H9 (cell line): ENCODE measurements around the gene SORCS2. TPM values are rescaled to one million over a fixed set of nuclear protein-coding genes. Genes with fewer than 3 reads are reported as not detected.

Source experiments
- DNase-seq: peaks from one replicate; pipeline ENCODE4 v3.0.0-alpha.2; 2017
- H2AFZ ChIP-seq: one replicate; pipeline ENCODE4 v1.6.1; 2013; ENCODE audit warnings: mild to moderate bottlenecking, low read length, control low read depth, moderate library complexity
- H2AK5ac ChIP-seq: 2 replicates; pipeline ENCODE4 v1.6.1; 2013; ENCODE audit warnings: low read length, control low read depth, mixed read lengths; ENCODE audit not compliant: insufficient read length
- H2BK120ac ChIP-seq: one replicate; pipeline ENCODE4 v1.6.1; 2013; ENCODE audit warnings: low read depth, mild to moderate bottlenecking, low read length, control low read depth, inconsistent platforms; ENCODE audit not compliant: poor library complexity, severe bottlenecking
- H2BK12ac ChIP-seq: 2 replicates; pipeline ENCODE4 v1.6.1; 2013; ENCODE audit warnings: low read length, control low read depth, mixed read lengths, low read depth; ENCODE audit not compliant: insufficient read length
- H2BK15ac ChIP-seq: 2 replicates; pipeline ENCODE4 v1.6.1; 2013; ENCODE audit warnings: low read depth, low read length, control low read depth
- H2BK20ac ChIP-seq: one replicate; pipeline ENCODE4 v1.6.1; 2013; ENCODE audit warnings: low read depth, mild to moderate bottlenecking, low read length, control low read depth, inconsistent platforms; ENCODE audit not compliant: poor library complexity, severe bottlenecking
- H2BK5ac ChIP-seq: 2 replicates; pipeline ENCODE4 v1.6.1; 2013; ENCODE audit warnings: low read length, control low read depth, mixed read lengths; ENCODE audit not compliant: insufficient read length
- H3K14ac ChIP-seq: 2 replicates; pipeline ENCODE4 v1.6.1; 2013; ENCODE audit warnings: low read length, control low read depth; ENCODE audit not compliant: insufficient read depth
- H3K18ac ChIP-seq: 2 replicates; pipeline ENCODE4 v1.6.1; 2013; ENCODE audit warnings: low read depth, mild to moderate bottlenecking, mixed read lengths, low read length, control low read depth; ENCODE audit not compliant: insufficient read length
- H3K23ac ChIP-seq: 2 replicates; pipeline ENCODE4 v1.6.1; 2013; ENCODE audit warnings: low read length, control low read depth, mixed read lengths, low read depth; ENCODE audit not compliant: insufficient read length
- H3K23me2 ChIP-seq: 2 replicates; pipeline ENCODE4 v1.6.1; 2013; ENCODE audit warnings: low read depth, mild to moderate bottlenecking, mixed read lengths, low read length, control low read depth; ENCODE audit not compliant: insufficient read length, poor library complexity, severe bottlenecking
- H3K27ac ChIP-seq: 2 replicates; pipeline ENCODE4 v1.5.1; 2013; ENCODE audit warnings: low read length, control low read depth, mixed read lengths, low read depth; ENCODE audit not compliant: insufficient read length
- H3K27me3 ChIP-seq: 2 replicates; pipeline ENCODE4 v1.6.1; 2013; ENCODE audit warnings: low read length, control low read depth, inconsistent platforms; ENCODE audit not compliant: insufficient read depth
- H3K4ac ChIP-seq: 2 replicates; pipeline ENCODE4 v1.6.1; 2013; ENCODE audit warnings: low read depth, mild to moderate bottlenecking, control low read depth, inconsistent platforms, low read length, moderate library complexity
- H3K4me1 ChIP-seq: 2 replicates; pipeline ENCODE4 v1.6.1; 2013; ENCODE audit warnings: low read length, control low read depth, inconsistent platforms; ENCODE audit not compliant: insufficient read depth
- H3K4me2 ChIP-seq: 2 replicates; pipeline ENCODE4 v1.6.1; 2013; ENCODE audit warnings: low read length, control low read depth, mixed read lengths; ENCODE audit not compliant: insufficient read length, insufficient read depth
- H3K56ac ChIP-seq: 2 replicates; pipeline ENCODE4 v1.6.1; 2013; ENCODE audit warnings: low read depth, mild to moderate bottlenecking, mixed read lengths, low read length, control low read depth; ENCODE audit not compliant: insufficient read length
- H3K79me1 ChIP-seq: 2 replicates; pipeline ENCODE4 v1.6.1; 2013; ENCODE audit warnings: low read depth, mild to moderate bottlenecking, moderate library complexity, low read length, control low read depth, inconsistent platforms; ENCODE audit not compliant: insufficient read depth, poor library complexity, severe bottlenecking
- H3K79me2 ChIP-seq: 2 replicates; pipeline ENCODE4 v1.6.1; 2013; ENCODE audit warnings: low read length, control low read depth, inconsistent platforms; ENCODE audit not compliant: insufficient read depth
- H3K9ac ChIP-seq: 2 replicates; pipeline ENCODE4 v1.6.1; 2013; ENCODE audit warnings: low read length, control low read depth, mixed read lengths; ENCODE audit not compliant: insufficient read length; ENCODE audit errors: extremely low read depth
- H3K9me3 ChIP-seq: one replicate; pipeline ENCODE4 v1.6.1; 2013; ENCODE audit warnings: low read depth, low read length, inconsistent platforms; ENCODE audit not compliant: control insufficient read depth
- H3T11ph ChIP-seq: one replicate; pipeline ENCODE4 v1.6.1; 2013; ENCODE audit warnings: mild to moderate bottlenecking, low read length, control low read depth, inconsistent platforms
- H4K20me1 ChIP-seq: one replicate; pipeline ENCODE4 v1.6.1; 2013; ENCODE audit not compliant: control insufficient read depth, insufficient read length, insufficient read depth
- H4K5ac ChIP-seq: 2 replicates; pipeline ENCODE4 v1.6.1; 2013; ENCODE audit warnings: low read depth, mild to moderate bottlenecking, mixed read lengths, low read length, control low read depth; ENCODE audit not compliant: insufficient read length
- H4K8ac ChIP-seq: replicated peaks from 2 replicates; pipeline ENCODE4 v1.6.1; 2013; ENCODE audit warnings: low read length, control low read depth, mixed read lengths, low read depth; ENCODE audit not compliant: insufficient read length
- H4K91ac ChIP-seq: 2 replicates; pipeline ENCODE4 v1.6.1; 2013; ENCODE audit warnings: low read depth, mild to moderate bottlenecking, moderate library complexity, mixed read lengths, low read length, control low read depth; ENCODE audit not compliant: insufficient read length
- H3K27ac Mint-ChIP-seq, 3 experiments: 2 replicates in 2 of 3; 3 replicates in 1 of 3; pipeline ENCODE4 v1.8.0; 2020 to 2021; ENCODE audit warnings: mixed read lengths in 3 of 3, mild to moderate bottlenecking in 1 of 3, moderate library complexity in 1 of 3
- H3K27me3 Mint-ChIP-seq: 2 replicates; pipeline ENCODE4 v1.8.0; 2021; ENCODE audit warnings: low read depth, mild to moderate bottlenecking, moderate library complexity, mixed read lengths
- H3K36me3 Mint-ChIP-seq, 3 experiments: 2 replicates in 2 of 3; 3 replicates in 1 of 3; pipeline ENCODE4 v1.8.0; 2020 to 2021; ENCODE audit warnings: low read depth in 3 of 3, mixed read lengths in 3 of 3; ENCODE audit not compliant: insufficient read depth in 1 of 3
- H3K4me1 Mint-ChIP-seq, 2 experiments: 2 replicates each; pipeline ENCODE4 v1.8.0; 2020; ENCODE audit warnings: mixed read lengths in 2 of 2
- H3K4me3 Mint-ChIP-seq, 2 experiments: 2 replicates in 1 of 2; 3 replicates in 1 of 2; pipeline ENCODE4 v1.8.0; 2020 to 2021; ENCODE audit warnings: mild to moderate bottlenecking in 2 of 2, mixed read lengths in 2 of 2, moderate library complexity in 1 of 2
- H3K9me3 Mint-ChIP-seq, 2 experiments: 2 replicates in 1 of 2; 3 replicates in 1 of 2; pipeline ENCODE4 v1.8.0; 2020; ENCODE audit warnings: mild to moderate bottlenecking in 2 of 2, mixed read lengths in 2 of 2, moderate library complexity in 1 of 2
- CTCF ChIP-seq: fragments of 200-600 bp; sonication (generic); conservative IDR thresholded peaks from 3 replicates; pipeline ENCODE4 v1.8.0; 2021; ENCODE audit warnings: antibody characterized with exemption, mild to moderate bottlenecking
- WGBS: extraction: QIAGEN DNeasy Blood & Tissue Kit; methylation state at CpG from one replicate; pipeline ENCODE4 v1.1.7; 2013; ENCODE audit warnings: missing lambda C conversion rate, low lambda C conversion rate, mixed read lengths; ENCODE audit not compliant: insufficient read length; ENCODE audit errors: extremely low coverage; 5-methylcytosine and 5-hydroxymethylcytosine counted together
- total RNA-seq: library from RNA; stranded (reverse); gene quantifications from 2 replicates; pipeline ENCODE4 v1.2.1, GENCODE V29; 2021

Gene SORCS2
- total RNA-seq, 1 experiment from 2014 or later, result 0.57 TPM

- Histone ChIP-seq H2AK5ac (no peak overlapping the region), H3K9ac (no peak overlapping the region), H4K5ac (no peak overlapping the region), H3K14ac (no peak overlapping the region), H2BK120ac (no peak overlapping the region), H3K9me3 (no peaks in the 10 kb centered on the region), H3K56ac (no peak overlapping the region), H4K8ac (no peak overlapping the region), H3K27me3 (no peaks in the 10 kb centered on the region), H3K4ac (no peak overlapping the region), H2BK20ac (no peak overlapping the region), H3K27ac (no peak overlapping the region), H3K4me2 (no peak overlapping the region), H3K79me1 (no peaks in the 10 kb centered on the region), H3T11ph (no peak overlapping the region), H3K23me2 (no peaks in the 10 kb centered on the region), H3K23ac (no peak overlapping the region), H3K18ac (no peak overlapping the region), H3K4me1 (no peaks in the 10 kb centered on the region), H2BK15ac (no peak overlapping the region), H4K20me1 (no peaks in the 10 kb centered on the region), H2BK5ac (no peak overlapping the region), H3K79me2 (no peaks in the 10 kb centered on the region), H2BK12ac (no peak overlapping the region), H4K91ac (no peak overlapping the region), H2AFZ (no peak overlapping the region)
- no peaks in the 10 kb centered on the region for H3K36me3 Mint-ChIP-seq
- peaks cover 3% of the 10 kb centered on the region for H3K27me3 Mint-ChIP-seq
- peaks cover 3 to 9% of the 10 kb centered on the region in 2 experiments; a peak in 3 of 5 replicates for H3K9me3 Mint-ChIP-seq
- no peak for DNase-seq
- H3K4me1 Mint-ChIP-seq, result 0 out of 4 replicates have a peak, but pooled peaks cover 0 to 2% of the 10 kb centered on the region in 2 experiments
- H3K4me3 Mint-ChIP-seq, result no peak overlapping the region
- no CpG with 5 or more reads among the region's 8 CpGs for WGBS
- no peak overlapping the region for H3K27ac Mint-ChIP-seq
- TF ChIP-seq CTCF, result no peak
Observed at GRCh38 chr4:7382634-7383014, 190.3 kb downstream of the SORCS2 start.
